ENCODE results near the gene FNDC3B.

DNA sequence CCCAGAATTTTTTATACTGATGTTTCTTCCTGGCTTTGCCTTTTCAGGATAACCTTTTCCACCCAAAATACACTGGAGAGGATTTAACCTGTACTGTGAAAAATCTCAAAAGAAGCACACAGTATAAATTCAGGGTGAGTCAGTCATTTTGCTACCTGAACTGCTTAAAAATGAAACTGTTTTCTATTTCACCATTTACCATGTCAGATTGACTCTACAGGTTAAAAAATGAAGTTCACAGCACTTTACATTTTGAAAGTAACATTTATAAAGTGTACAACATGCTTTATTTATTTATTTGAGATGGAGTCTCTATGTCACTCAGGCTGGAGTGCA lies 293.6 kb downstream of the FNDC3B start:
- no peak for TF ChIP-seq TAF1 (IDR thresholded peaks at IDR 0.05; ENCODE audit: low read depth)
- no peak for TF ChIP-seq RAD21 (IDR thresholded peaks at IDR 0.05; ENCODE audit: low read depth)
- no peak for TF ChIP-seq TCF12 (IDR thresholded peaks at IDR 0.05; ENCODE audit: low read depth)
- no peak for TF ChIP-seq YY1 (IDR thresholded peaks at IDR 0.05; ENCODE audit: low read depth)
- TF ChIP-seq, protein P1, sequence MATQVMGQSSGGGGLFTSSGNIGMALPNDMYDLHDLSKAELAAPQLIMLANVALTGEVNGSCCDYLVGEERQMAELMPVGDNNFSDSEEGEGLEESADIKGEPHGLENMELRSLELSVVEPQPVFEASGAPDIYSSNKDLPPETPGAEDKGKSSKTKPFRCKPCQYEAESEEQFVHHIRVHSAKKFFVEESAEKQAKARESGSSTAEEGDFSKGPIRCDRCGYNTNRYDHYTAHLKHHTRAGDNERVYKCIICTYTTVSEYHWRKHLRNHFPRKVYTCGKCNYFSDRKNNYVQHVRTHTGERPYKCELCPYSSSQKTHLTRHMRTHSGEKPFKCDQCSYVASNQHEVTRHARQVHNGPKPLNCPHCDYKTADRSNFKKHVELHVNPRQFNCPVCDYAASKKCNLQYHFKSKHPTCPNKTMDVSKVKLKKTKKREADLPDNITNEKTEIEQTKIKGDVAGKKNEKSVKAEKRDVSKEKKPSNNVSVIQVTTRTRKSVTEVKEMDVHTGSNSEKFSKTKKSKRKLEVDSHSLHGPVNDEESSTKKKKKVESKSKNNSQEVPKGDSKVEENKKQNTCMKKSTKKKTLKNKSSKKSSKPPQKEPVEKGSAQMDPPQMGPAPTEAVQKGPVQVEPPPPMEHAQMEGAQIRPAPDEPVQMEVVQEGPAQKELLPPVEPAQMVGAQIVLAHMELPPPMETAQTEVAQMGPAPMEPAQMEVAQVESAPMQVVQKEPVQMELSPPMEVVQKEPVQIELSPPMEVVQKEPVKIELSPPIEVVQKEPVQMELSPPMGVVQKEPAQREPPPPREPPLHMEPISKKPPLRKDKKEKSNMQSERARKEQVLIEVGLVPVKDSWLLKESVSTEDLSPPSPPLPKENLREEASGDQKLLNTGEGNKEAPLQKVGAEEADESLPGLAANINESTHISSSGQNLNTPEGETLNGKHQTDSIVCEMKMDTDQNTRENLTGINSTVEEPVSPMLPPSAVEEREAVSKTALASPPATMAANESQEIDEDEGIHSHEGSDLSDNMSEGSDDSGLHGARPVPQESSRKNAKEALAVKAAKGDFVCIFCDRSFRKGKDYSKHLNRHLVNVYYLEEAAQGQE (IDR thresholded peaks at IDR 0.05; ENCODE audit: low read depth), result no peak

Data from Ishikawa (cell line).